IPS-15b (cell line): ENCODE data around the gene ZNF678.

Experiments used
- H3K27me3 ChIP-seq: one replicate; pipeline ENCODE4 v1.6.1; 2013; ENCODE audit warnings: low read length; ENCODE audit not compliant: control insufficient read depth, insufficient read depth
- H3K36me3 ChIP-seq: one replicate; pipeline ENCODE4 v1.6.1; 2013; ENCODE audit warnings: low read length; ENCODE audit not compliant: control insufficient read depth, insufficient read depth
- H3K4me1 ChIP-seq: one replicate; pipeline ENCODE4 v1.6.1; 2013; ENCODE audit warnings: mild to moderate bottlenecking, low read length; ENCODE audit not compliant: control insufficient read depth, insufficient read depth
- H3K4me3 ChIP-seq: one replicate; pipeline ENCODE4 v1.5.1; 2013; ENCODE audit warnings: low read depth, low read length
- H3K9ac ChIP-seq: one replicate; pipeline ENCODE4 v1.6.1; 2013; ENCODE audit warnings: low read depth, mild to moderate bottlenecking, low read length
- H3K9me3 ChIP-seq: one replicate; pipeline ENCODE4 v1.6.1; 2013; ENCODE audit warnings: mild to moderate bottlenecking, low read length; ENCODE audit not compliant: control insufficient read depth, insufficient read depth

Gene ZNF678

DNA sequence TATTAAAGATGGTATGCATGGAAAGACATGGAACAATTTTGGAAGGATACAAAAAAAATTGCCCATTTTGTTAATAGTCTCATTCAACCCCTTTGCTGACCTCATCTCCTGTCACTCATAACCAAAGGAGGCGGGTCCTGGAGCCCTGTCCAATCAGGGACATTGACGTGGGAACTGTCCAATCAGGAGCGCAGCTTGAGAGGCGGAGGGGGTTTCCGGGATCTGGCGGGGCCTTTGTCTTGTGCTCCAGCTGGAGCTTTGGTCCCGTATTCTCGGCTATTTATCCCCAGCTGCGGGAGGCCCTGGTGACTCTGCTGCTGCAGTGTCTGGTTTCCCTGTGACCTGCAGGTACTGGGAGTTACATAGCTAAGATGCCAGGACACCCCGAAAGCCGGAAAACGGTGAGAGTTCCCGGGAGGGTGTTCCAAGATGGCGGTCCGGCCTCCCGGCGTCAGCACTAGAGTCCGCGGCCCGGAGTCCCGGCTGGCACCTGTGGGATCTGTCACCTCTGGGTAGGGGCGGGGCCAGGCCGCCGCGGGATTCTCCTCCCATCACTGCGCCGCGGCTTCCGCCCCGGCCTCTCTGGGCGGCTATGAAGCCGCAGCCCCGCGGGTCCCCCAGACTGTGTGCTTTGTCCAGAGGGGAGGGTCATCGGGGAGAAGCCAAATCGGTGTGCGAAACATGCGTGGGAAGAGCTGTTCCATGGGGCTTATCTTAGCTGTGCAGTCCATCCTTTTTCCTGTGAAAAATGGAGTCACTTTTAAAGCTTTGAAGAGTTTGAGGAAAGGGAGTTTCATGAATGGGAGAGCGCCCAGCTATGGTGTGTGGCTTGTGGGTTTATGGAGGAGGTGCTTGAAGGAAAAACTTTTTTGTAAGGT, at the start of gene ZNF678:
ZNF678 (plus strand) TSS at position 233 of the 878 bp plus-strand sequence. CDS start 87,436 bp downstream, outside the sequence.
- H3K9me3 ChIP-seq, result no peaks in the 10 kb centered on the region
- no peaks in the 10 kb centered on the region for H3K27me3 ChIP-seq
- H3K4me1 ChIP-seq, result no peaks in the 10 kb centered on the region
- peak within 1 kb of the TSS; percentile 81 for H3K4me3 ChIP-seq
- H3K36me3 ChIP-seq, result no peaks in the 10 kb centered on the region
- H3K9ac ChIP-seq, result peak within 1 kb of the TSS; percentile 87

DNA sequence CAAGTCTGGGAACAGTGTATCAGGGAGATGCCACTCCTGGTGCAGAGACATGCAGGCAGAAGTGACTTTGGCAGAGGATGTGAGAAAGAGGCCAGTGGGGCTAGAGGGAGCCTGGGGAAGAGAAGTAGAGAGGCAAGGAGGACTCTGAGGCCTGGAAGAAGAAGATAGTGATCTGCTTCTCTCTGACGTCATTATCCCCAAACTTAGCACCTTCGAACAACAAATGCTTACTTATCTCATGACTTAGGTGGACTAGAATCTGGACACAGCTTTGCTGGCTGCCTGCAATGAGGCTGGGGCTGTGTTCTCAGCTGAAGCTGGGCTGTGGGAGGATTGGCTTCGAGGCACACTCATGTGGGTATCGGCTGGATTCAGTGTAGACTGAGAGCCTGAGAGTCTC, 44.5 kb upstream of the ZNF678 start:
- no peaks in the 10 kb centered on the region for H3K9me3 ChIP-seq

DNA sequence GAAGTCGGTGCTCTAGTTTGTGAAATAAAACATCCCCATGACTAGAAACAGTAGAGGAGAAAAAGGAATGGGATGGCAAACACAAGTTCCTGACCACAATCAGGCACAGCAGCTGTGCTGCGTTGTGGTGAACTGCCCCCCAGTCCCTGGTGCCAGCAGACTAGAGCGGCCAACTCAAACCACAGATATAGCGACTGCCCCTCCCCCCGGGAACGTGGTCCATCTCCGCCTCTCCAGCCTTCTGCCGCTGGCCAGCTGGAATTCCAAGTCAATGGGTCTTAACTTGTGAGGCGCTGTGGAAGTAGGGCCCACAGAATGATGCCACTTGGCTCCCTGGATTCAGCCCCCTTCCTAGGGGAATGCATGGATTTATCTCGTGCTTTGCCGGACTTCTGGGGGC, 41.6 kb upstream of the ZNF678 start:
- Histone ChIP-seq H3K4me1 (no peaks in the 10 kb centered on the region), H3K27me3 (no peaks in the 10 kb centered on the region), H3K4me3 (no peak overlapping the region), H3K9me3 (no peaks in the 10 kb centered on the region), H3K36me3 (no peaks in the 10 kb centered on the region), H3K9ac (no peak overlapping the region)

More for the DNA sequence above, 44.5 kb upstream of the ZNF678 start:
- no peak overlapping the region for H3K4me3 ChIP-seq
- H3K36me3 ChIP-seq, result no peaks in the 10 kb centered on the region
- no peaks in the 10 kb centered on the region for H3K27me3 ChIP-seq
- no peaks in the 10 kb centered on the region for H3K4me1 ChIP-seq
- H3K9ac ChIP-seq, result no peak overlapping the region

DNA sequence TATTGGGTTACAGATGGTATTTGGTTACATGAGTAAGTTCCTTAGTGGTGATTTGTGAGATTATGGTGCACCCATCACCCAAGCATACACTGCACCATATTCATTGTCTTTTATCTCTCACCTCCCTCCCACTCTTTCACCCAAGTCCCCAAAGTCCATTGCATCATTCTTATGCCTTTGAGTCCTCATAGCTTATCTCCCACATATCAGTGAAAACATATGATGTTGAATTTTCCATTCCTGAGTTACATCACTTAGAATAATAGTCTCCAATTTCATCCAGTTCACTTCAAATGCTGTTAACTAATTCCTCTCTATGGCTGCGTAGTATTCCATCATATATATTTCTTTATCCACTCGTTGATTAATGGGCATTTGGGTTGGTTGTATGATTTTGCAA, 36.8 kb upstream of the ZNF678 start:
- H3K4me1 ChIP-seq, result no peaks in the 10 kb centered on the region
- H3K9ac ChIP-seq, result no peak overlapping the region
- no peaks in the 10 kb centered on the region for H3K9me3 ChIP-seq
- no peaks in the 10 kb centered on the region for H3K36me3 ChIP-seq
- no peaks in the 10 kb centered on the region for H3K27me3 ChIP-seq
- H3K4me3 ChIP-seq, result no peak overlapping the region

DNA sequence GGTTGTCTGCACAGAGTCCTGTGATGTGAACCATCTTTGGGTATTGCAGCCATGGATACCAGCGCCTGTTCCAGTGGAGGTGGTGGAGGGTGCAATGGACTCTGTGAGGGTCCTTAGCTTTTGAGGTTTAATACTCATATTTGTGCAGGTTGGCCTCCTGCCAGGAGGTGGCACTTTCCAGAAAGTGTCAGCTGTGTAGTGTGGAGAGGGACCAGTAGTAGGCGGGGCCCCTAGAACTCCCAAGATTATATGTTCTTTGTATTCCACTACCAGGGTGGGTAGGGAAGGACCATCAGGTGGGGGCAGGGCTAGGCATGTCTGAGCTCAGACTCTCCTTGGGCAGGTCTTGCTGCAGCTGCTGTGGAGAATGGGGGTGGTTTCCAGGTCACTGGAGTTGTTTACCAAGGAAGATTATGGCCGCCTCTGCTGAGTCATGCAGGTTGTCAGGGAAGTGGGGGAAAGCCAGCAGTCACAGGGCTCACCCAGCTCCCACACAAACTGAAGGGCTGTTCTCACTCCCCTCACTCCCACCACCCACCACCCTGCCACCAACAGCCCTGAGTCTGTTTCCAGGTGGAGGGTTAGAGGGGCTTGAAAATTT, 31.2 kb upstream of the ZNF678 start:
- Histone ChIP-seq H3K4me3 (no peak overlapping the region), H3K4me1 (no peaks in the 10 kb centered on the region), H3K36me3 (no peaks in the 10 kb centered on the region), H3K9ac (no peak overlapping the region), H3K27me3 (no peaks in the 10 kb centered on the region), H3K9me3 (no peaks in the 10 kb centered on the region)

DNA sequence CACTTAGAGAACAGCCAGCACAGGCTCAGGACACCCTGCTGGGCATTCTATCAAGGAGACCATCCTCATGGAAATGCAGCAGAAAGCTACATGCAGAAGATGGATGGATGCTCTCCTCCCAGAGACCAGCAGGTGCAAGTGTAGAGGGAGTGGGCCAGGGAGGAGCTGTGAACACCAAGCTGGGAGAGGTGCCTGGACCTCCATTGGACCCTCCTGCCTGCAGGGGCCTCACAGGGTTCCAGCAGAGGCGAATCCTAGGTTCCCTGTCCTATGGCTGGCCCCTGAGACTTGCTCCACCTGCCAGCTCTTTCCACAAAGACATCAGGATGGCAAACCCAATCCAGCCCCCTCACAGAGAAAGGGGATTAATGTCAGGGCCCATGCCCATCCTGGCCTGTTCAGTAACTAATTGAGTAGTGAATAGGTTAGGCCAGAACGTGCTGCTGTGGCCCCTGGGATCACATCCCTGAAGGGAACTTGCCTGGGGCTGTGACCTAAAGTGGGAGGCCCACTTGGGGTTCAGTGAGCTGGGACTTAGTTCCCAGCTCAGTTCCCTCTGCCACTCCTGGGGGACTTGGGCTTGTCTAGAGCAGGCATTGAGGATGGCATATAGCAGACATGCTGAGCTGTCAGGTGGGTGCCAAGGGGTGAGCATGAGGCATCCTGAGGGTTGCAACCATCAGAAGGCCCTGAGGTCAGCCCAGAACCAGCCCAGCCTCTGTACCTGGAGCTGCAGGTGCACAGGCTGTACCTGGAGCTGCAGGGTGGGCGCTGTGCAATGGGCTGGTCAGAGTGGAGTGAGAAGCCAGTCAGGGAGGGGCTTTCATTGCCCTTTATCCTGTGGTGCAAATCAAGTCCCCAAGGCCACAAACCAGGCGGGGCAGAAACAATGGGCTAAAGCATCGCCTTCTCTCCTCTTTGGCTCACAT, 22.9 kb upstream of the ZNF678 start:
- no peaks in the 10 kb centered on the region for H3K4me1 ChIP-seq
- H3K9ac ChIP-seq, result no peak overlapping the region
- H3K27me3 ChIP-seq, result peaks cover 9% of the 10 kb centered on the region
- H3K9me3 ChIP-seq, result no peaks in the 10 kb centered on the region
- H3K36me3 ChIP-seq, result no peaks in the 10 kb centered on the region
- no peak overlapping the region for H3K4me3 ChIP-seq

DNA sequence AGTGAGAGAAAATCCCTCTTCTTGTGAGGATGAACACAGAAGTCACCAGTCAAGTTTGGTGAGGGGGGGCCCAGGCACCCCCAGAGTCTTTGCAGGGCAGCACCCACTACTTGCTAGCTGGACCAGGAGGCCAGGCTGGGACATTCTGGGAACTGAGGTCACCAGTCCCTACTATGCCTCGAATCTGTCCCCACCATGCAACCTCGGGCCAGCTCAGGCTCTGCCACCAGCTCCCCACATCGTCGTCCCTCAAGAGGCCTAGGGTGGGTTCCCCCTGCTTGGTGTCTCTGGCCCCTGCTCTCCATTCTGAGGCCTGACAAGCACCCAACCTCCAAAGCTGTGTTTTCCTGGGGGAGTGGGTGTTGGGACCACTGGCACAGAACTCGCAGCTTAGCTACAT, 22.2 kb upstream of the ZNF678 start:
- Histone ChIP-seq H3K4me3 (peak overlapping the region; percentile 39), H3K36me3 (no peaks in the 10 kb centered on the region), H3K27me3 (peaks cover 9% of the 10 kb centered on the region), H3K4me1 (no peaks in the 10 kb centered on the region), H3K9ac (no peak overlapping the region), H3K9me3 (no peaks in the 10 kb centered on the region)

DNA sequence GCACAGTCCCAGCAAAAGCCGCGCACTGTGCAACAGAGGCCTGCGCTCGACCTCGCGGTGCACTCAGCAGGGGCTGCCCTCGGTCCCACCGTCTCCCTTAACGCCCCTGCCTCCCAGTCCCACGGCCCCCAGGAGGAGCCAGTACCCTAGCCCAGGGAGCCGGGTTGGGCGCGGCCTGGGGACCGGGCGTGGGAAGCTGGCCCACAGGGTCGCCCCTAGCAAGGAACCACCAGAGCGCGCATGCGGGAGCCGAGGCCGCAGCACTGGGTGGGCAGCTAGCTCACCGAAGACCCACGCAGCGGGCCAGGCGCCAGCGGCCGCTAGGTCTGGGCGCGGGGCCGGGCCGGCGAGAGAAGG, 21.6 kb upstream of the ZNF678 start:
- Histone ChIP-seq H3K4me3 (peak overlapping the region; percentile 39), H3K4me1 (no peaks in the 10 kb centered on the region), H3K27me3 (peaks cover 9% of the 10 kb centered on the region), H3K36me3 (no peaks in the 10 kb centered on the region), H3K9ac (no peak overlapping the region), H3K9me3 (no peaks in the 10 kb centered on the region)

DNA sequence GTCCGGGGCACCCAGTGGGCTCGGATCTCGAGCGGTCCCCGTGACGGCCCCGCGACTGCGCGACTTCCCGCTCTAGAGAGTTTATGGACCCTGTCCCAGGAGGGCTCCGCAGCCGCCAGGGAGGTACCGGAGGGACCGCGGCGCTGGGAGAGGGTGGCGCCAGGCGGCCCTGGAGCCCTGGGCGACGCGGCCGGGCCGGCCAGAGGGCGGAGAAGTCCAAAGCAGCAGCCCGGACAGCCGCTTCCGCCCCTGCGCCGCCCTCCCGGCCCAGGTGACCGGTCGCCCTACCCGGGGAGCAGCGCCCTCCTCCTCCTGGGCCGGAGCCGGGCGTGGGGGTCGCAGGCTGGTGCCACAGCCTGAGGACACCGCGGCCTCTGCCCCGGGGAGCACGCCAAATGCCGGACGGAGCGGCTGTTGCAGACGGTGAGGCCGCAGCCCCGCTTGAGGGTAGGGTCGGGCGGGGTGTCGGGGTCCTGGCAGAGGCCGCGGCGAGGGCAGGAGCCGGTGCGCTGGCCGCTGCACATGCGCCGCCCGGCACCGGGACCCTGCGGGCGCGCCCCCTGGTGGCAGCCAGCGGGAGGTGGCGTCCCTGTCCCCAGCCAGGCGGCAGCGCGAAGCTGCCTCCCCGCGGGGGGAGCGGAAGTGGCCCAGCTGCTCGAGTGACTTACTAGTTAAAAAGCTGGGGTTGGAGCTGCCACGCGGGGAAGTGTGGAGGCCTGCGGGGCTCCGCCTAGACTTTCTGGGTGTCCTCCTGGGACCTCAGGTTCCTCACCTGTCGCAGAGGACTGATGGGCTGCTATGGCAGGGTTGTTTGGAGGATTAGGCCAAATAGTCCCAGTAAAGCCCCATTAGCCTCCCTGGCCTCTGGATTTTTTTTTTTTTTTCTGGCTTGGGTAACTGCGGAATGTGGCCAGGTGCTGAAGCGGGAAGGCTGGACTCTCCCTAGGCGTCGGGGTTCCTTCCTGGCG, 20.9 kb upstream of the ZNF678 start:
- Histone ChIP-seq H3K4me3 (peak overlapping the region; percentile 39), H3K4me1 (no peaks in the 10 kb centered on the region), H3K27me3 (peaks cover 9% of the 10 kb centered on the region), H3K9me3 (no peaks in the 10 kb centered on the region), H3K36me3 (no peaks in the 10 kb centered on the region), H3K9ac (no peak overlapping the region)

DNA sequence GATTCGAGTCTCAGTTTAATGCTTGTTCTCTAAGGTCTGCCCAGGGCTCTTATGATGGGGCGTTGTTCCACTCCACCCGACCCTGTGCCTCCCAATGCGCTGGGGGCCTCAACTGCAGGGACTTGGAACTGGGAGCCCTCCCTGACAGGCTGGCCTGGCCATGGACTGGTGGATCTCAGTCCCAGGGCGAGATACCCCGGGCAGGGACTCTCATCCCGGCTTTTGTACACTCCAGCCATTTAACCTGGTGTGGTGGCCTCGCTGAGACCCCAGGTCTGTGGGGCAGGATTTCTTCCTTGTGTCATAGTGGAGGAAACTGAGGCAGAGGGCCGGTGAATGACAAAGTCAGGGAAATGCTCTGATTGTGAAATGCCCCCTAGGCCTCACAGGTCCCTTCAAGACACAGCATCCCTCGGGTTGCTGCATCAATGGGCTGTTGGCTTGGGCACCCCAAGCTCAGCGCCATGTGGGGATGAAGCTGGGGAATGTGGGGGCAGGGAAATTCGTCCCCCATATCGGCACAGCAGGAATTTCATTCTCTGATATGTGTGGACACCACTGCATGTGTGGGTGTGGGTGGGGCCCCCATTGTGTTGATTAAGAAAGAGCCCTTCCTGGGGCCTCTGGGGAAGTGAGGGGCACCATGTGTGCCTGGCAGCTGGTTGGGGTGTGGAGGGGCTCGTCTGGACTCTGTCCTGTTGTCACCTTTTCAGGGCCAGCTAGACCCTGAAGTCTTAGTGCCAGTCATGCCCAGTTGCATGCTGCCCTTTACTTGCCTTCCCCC, 19.9 kb upstream of the ZNF678 start:
- Histone ChIP-seq H3K36me3 (no peaks in the 10 kb centered on the region), H3K9ac (no peak overlapping the region), H3K27me3 (peaks cover 9% of the 10 kb centered on the region), H3K9me3 (no peaks in the 10 kb centered on the region), H3K4me3 (no peak overlapping the region), H3K4me1 (no peaks in the 10 kb centered on the region)
